Suppressor macrophage treated with lipopolysaccharide for 4 hours (primary cell): ENCODE results near the gene HIVEP3.

ENCODE experiments used
- DNase-seq: peaks from one replicate; pipeline ENCODE4 v3.0.0-alpha.2; 2020

The HIVEP3 gene

GRCh38 chr1:41704196-41704595 is 214.5 kb downstream of the HIVEP3 start:
- DNase-seq, result no peak

GRCh38 chr1:41702771-41703170 is 216.0 kb downstream of the HIVEP3 start:
- no peak for DNase-seq

GRCh38 chr1:41700986-41701535 is 217.7 kb downstream of the HIVEP3 start:
- no peak for DNase-seq

GRCh38 chr1:41700581-41700980 is 218.1 kb downstream of the HIVEP3 start:
- no peak for DNase-seq

- no peak for DNase-seq
Observed at GRCh38 chr1:41699861-41700248, 218.9 kb downstream of the HIVEP3 start.

GRCh38 chr1:41698916-41699860 is 219.5 kb downstream of the HIVEP3 start:
- DNase-seq, result no peak

GRCh38 chr1:41696381-41696780 is 222.3 kb downstream of the HIVEP3 start:
- DNase-seq, result no peak

- DNase-seq, result no peak
Observed at GRCh38 chr1:41695118-41695745, 223.5 kb downstream of the HIVEP3 start.

- DNase-seq, result peak; percentile 64
Observed at GRCh38 chr1:41691966-41692365, 226.8 kb downstream of the HIVEP3 start.

GRCh38 chr1:41691424-41691823 is 227.3 kb downstream of the HIVEP3 start:
- no peak for DNase-seq

GRCh38 chr1:41690331-41690730 is 228.4 kb downstream of the HIVEP3 start:
- DNase-seq, result no peak

- DNase-seq, result no peak
Observed at GRCh38 chr1:41689558-41689981, 229.2 kb downstream of the HIVEP3 start.

- DNase-seq, result no peak
Observed at GRCh38 chr1:41689139-41689538, 229.6 kb downstream of the HIVEP3 start.

GRCh38 chr1:41687007-41687406 is 231.7 kb downstream of the HIVEP3 start:
- peak; percentile 61 for DNase-seq

- peak; percentile 49 for DNase-seq
Observed at GRCh38 chr1:41683681-41684500, 234.8 kb downstream of the HIVEP3 start.

- peak; percentile 30 for DNase-seq
Observed at GRCh38 chr1:41682845-41683625, 235.7 kb downstream of the HIVEP3 start.

GRCh38 chr1:41682149-41682548 is 236.6 kb downstream of the HIVEP3 start:
- DNase-seq, result no peak

- no peak for DNase-seq
Observed at GRCh38 chr1:41681331-41682098, 237.2 kb downstream of the HIVEP3 start.

- no peak for DNase-seq
Observed at GRCh38 chr1:41679994-41680393, 238.7 kb downstream of the HIVEP3 start.

- no peak for DNase-seq
Observed at GRCh38 chr1:41679531-41679930, 239.2 kb downstream of the HIVEP3 start.
